GM15510 (cell line): Measurements from ENCODE around the gene GPR162.

Experiments used
- POLR2A ChIP-seq: IDR thresholded peaks from 3 replicates; pipeline ENCODE4 v1.6.1; 2011; ENCODE audit warnings: borderline replicate concordance; ENCODE audit not compliant: insufficient read length; ENCODE audit errors: extremely low read depth

Gene GPR162

GRCh38 chr12:6834254-6834653, 12.6 kb downstream of the GPR162 start:
- no peak for TF ChIP-seq POLR2A

- no peak for TF ChIP-seq POLR2A
These were observed 13.3 kb downstream of the GPR162 start for GRCh38 chr12:6834873-6835272.

DNA sequence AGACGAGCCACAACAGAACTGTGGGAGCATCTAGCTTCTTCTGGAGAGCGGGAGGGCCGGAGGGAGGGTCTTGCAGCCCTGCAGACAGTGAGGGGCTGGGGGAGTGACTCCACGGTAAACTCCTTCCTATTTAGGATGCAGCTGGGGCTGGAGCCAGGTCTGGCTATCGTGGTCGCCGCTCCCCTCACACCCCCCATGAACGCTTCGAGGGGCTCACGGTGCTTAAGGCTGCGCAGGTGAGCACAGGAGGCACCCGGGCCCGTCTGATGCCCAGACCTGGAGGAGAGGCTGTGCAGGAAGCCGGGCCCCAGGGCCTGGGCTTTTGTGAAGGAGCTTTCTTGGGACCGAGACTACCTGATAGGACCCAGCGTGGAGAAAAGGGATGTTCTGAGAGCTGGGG, 15.2 kb downstream of the GPR162 start:
- TF ChIP-seq POLR2A = no peak

DNA sequence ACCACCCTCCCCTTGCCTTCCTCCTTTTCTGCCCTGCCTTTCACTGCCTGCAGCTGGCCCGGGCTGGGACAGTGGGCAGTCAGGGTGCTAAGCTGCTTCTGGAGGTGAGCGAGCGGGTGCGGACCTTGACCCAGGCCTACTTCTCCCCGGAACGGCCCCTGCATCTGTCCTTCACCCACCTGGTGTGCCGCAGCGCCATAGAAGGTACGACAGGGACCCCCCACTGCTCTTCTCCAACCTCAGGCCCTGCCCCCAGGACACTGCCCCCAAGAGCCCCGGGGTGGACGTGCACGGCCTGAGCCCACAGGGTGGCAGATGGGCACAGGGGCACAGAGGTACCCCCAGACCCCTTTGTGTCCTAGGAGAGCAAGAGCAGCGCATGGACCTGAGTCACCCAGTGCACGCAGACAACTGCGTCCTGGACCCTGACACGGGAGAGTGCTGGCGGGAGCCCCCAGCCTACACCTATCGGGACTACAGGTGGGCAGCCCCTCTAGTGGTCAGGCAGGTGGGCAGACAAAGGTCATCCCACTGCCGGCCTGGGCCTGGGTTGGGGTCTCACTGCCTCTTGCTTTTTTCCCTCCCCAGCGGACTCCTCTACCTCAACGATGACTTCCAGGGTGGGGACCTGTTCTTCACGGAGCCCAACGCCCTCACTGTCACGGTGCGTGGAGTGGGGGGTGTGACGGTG, 15.9 kb downstream of the GPR162 start:
- TF ChIP-seq POLR2A = no peak

- no peak for TF ChIP-seq POLR2A
These were observed 17.2 kb downstream of the GPR162 start for GRCh38 chr12:6838854-6839253.

DNA sequence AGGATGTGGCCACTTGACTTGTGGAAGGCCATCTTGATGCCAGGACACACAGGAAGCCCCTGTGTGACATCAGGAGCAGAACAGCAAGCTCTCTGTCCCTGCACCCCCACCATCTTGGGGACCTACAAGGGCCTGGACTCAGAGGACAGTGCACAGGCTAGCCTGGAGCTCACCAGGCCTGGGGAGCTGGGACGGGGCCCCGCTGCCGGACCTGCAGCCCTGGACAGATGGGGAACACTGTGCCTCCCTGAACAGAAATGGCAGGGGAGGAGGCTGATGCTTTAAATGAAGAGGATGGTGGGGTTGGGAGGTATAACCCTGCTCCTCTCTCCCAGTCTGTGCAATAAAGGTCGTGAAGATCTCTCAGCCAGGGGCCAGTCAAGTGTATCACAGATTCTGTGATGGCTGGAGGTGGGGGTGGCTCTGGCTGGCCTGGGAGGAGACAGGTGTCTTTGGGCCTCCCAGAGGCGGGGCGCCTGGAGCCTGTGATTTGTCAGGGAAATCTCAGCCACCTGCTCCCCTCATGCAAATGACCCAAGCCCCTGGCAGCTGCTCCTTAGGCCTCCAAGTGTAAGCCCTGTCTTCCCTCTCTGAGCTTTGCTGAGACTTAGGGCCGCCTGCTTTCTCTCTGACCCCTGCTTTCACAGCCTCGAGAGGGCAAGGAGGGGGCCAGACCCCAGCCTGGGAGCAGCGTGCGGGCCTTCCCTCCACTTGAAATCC, 18.0 kb downstream of the GPR162 start:
- TF ChIP-seq POLR2A = no peak

GRCh38 chr12:6840330-6840729, 18.7 kb downstream of the GPR162 start:
- no peak for TF ChIP-seq POLR2A

- TF ChIP-seq POLR2A = no peak
These were observed 19.3 kb downstream of the GPR162 start, which contains the start of gene GNB3 for GRCh38 chr12:6840761-6841515. TSS of gene GNB3 (plus strand) at chr12:6840925. CDS start at chr12:6841288, 363 bp downstream.

GRCh38 chr12:6842075-6842474, 20.5 kb downstream of the GPR162 start:
- TF ChIP-seq POLR2A = no peak

DNA sequence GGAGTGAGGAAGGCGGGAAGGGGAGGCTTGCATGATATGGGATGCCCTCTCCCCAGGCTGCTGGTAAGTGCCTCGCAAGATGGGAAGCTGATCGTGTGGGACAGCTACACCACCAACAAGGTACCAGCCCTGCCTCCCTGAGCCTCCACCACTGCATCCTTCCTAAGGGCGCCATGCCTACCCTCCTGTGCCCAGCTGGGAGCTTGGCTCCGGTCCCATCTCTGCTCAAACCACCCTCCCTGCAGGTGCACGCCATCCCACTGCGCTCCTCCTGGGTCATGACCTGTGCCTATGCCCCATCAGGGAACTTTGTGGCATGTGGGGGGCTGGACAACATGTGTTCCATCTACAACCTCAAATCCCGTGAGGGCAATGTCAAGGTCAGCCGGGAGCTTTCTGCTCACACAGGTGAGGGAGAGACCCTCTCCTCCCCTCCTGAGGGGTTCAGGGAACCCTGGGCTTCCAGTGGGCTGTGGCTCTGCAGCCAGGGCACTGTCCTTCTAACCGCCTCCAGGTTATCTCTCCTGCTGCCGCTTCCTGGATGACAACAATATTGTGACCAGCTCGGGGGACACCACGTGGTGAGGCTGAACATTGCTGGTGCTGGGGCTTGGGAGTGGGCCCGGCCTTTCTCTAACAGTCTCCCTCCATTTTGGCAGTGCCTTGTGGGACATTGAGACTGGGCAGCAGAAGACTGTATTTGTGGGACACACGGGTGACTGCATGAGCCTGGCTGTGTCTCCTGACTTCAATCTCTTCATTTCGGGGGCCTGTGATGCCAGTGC, 21.7 kb downstream of the GPR162 start:
- TF ChIP-seq POLR2A = no peak

GRCh38 chr12:6845395-6845794, 23.8 kb downstream of the GPR162 start:
- no peak for TF ChIP-seq POLR2A

GRCh38 chr12:6846316-6846869, 24.8 kb downstream of the GPR162 start:
- TF ChIP-seq POLR2A = no peak

DNA sequence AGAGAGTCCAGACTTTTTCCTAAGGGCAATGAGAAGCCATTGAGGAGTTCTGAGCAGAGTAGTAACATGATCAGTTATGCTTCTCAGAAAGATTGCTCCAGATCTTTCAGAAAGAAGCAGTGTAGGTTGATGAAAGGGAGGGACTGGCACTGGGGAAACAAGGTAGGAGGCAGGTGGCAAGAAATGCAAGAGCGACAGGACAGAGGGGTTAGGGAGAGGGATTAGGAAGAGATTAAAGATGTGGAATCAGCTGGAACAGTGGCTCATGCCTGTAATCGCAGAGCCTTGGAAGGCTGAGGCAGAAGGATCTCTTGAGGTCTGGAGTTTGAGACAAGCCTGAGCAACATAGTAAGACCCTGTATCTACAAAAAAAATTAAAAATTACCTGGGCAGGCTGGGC, 26.1 kb downstream of the GPR162 start:
- no peak for TF ChIP-seq POLR2A

GRCh38 chr12:6849427-6849826, 27.8 kb downstream of the GPR162 start:
- no peak for TF ChIP-seq POLR2A
